Caki2 (cell line): Measurements from ENCODE around the gene OR9G1. TPM values are rescaled to one million over a fixed set of nuclear protein-coding genes. Genes with fewer than 3 reads are reported as not detected.

ENCODE experiments used
- total RNA-seq: library from RNA; depleted of rRNA; stranded (reverse); fragments of >200 nt; shearing (Covaris generic); gene quantifications from 2 replicates; pipeline ENCODE4 v1.2.3, GENCODE V29; 2014; ENCODE audit warnings: low replicate concordance; rRNA removed

Gene OR9G1
- total RNA-seq, 1 experiment from 2014 or later = not detected

Other genes starting within 250 kb of the OR9G1 start
- not detected in 2 replicates for gene OR5M3, start 225.7 kb upstream of the OR9G1 start, total RNA-seq
- not detected in 2 replicates for gene OR5M8, start 207.7 kb upstream of the OR9G1 start, total RNA-seq
- not detected in 2 replicates for gene OR5M11, start 155.8 kb upstream of the OR9G1 start, total RNA-seq
- gene OR5M10, start 121.4 kb upstream of the OR9G1 start, total RNA-seq = not detected in 2 replicates
- gene OR5M1, start 84.2 kb upstream of the OR9G1 start, total RNA-seq = not detected in 2 replicates
- gene OR5AP2, start 56.7 kb upstream of the OR9G1 start, total RNA-seq = not detected in 2 replicates
- not detected in 2 replicates for gene OR5AR1, start 35.4 kb upstream of the OR9G1 start, total RNA-seq
- not detected in 2 replicates for gene OR9G4, start 49.6 kb downstream of the OR9G1 start, total RNA-seq